Naive thymus-derived CD8-positive, alpha-beta T cell (primary cell): ENCODE measurements around the gene FOXP2. TPM values are rescaled to one million over a fixed set of nuclear protein-coding genes. Genes with fewer than 3 reads are reported as not detected.
"Not testable (repeated sequence)": the region's sequence is repeated elsewhere in the genome, so short reads cannot be mapped to it uniquely, and the experiment has no call there.

Experiments
- ATAC-seq, 2 donors: fragments of 150-1000 bp; cut with Tn5 transposase in 1 of 2; sonication (Bioruptor Pico), chemical (Tn5 transposase) in 1 of 2; 1 replicate in 1 of 2; 2 replicates in 1 of 2; pipeline ENCODE4 v1.10.0; 2021; ENCODE audit warnings: mild to moderate bottlenecking in 2 of 2, moderate library complexity in 2 of 2
- POLR2A ChIA-PET: fragments of 350-600 bp; sonication (Branson Sonifier 250); formaldehyde crosslinking; loops from one replicate; lab custom pipeline; 2021; ENCODE audit warnings: antibody characterized with exemption; lab: Charles Lee
- DNase-seq, 10 donors: peaks; one replicate each; pipeline versions ENCODE4 v3.0.0 to v3.0.0-alpha.2; 2020 to 2022
- H3K27ac Mint-ChIP-seq, 10 donors: one replicate each; pipeline ENCODE4 v1.8.0; 2020 to 2022; ENCODE audit warnings: mild to moderate bottlenecking in 10 of 10, mixed read lengths in 10 of 10, moderate library complexity in 4 of 10, inconsistent platforms in 1 of 10
- H3K27me3 Mint-ChIP-seq, 5 donors: one replicate each; pipeline ENCODE4 v1.8.0; 2021 to 2022; ENCODE audit warnings: mixed read lengths in 5 of 5
- H3K36me3 Mint-ChIP-seq, 3 donors: one replicate each; pipeline ENCODE4 v1.8.0; 2020 to 2022; ENCODE audit warnings: mixed read lengths in 3 of 3, mild to moderate bottlenecking in 2 of 3, inconsistent platforms in 1 of 3
- H3K4me1 Mint-ChIP-seq, 4 donors: one replicate each; pipeline ENCODE4 v1.8.0; 2021 to 2022; ENCODE audit warnings: mixed read lengths in 4 of 4
- H3K4me3 Mint-ChIP-seq, 10 donors: one replicate each; pipeline ENCODE4 v1.8.0; 2020 to 2022; ENCODE audit warnings: mild to moderate bottlenecking in 10 of 10, mixed read lengths in 10 of 10, moderate library complexity in 6 of 10, inconsistent platforms in 1 of 10
- H3K9me3 Mint-ChIP-seq, 9 donors: one replicate each; pipeline ENCODE4 v1.8.0; 2020 to 2022; ENCODE audit warnings: mixed read lengths in 9 of 9, mild to moderate bottlenecking in 3 of 9, inconsistent platforms in 1 of 9, moderate library complexity in 1 of 9
- polyA plus RNA-seq, 3 donors: library from polyadenylated mRNA; unstranded; fragments of 300-500 nt; fragmentation: Illumina TruSeq; gene quantifications; one replicate each; pipeline ENCODE4 v1.2.3, GENCODE V29; 2021
- total RNA-seq, 8 experiments: library from RNA in 2 of 8; stranded (reverse) in 2 of 8; gene quantifications; one replicate each; pipeline ENCODE4 v1.2.3 and lab custom pipeline; 2021 to 2026

Gene FOXP2
- total and polyA plus RNA-seq, 5 experiments from 2014 or later: not detected

GRCh38 chr7:114531326-114531725 is 116.7 kb downstream of the FOXP2 start:
- POLR2A ChIA-PET: no interaction called here
- H3K4me3 Mint-ChIP-seq: no peak overlapping the region

GRCh38 chr7:114533131-114533530 is 118.5 kb downstream of the FOXP2 start:
- Mint-ChIP-seq H3K9me3 (peaks cover 0 to 3% (median 0%) of the 10 kb centered on the region in 9 donors), H3K27me3 (peaks cover 0 to 2% (median 0%) of the 10 kb centered on the region in 5 donors), H3K36me3 (no peaks in the 10 kb centered on the region), H3K27ac (no peak overlapping the region), H3K4me3 (no peak overlapping the region), H3K4me1 (no peaks in the 10 kb centered on the region)
- no peak for ATAC-seq
- POLR2A ChIA-PET: no interaction called here
- DNase-seq: no peak

More at GRCh38 chr7:114531326-114531725, 116.7 kb downstream of the FOXP2 start:
- no peaks in the 10 kb centered on the region for H3K36me3 Mint-ChIP-seq
- peaks cover 0 to 6% (median 0%) of the 10 kb centered on the region in 9 donors for H3K9me3 Mint-ChIP-seq
- no peak overlapping the region for H3K27ac Mint-ChIP-seq
- H3K4me1 Mint-ChIP-seq: no peaks in the 10 kb centered on the region
- peaks cover 0 to 2% (median 0%) of the 10 kb centered on the region in 5 donors for H3K27me3 Mint-ChIP-seq
- ATAC-seq (no peak), DNase-seq (no peak)

DNA sequence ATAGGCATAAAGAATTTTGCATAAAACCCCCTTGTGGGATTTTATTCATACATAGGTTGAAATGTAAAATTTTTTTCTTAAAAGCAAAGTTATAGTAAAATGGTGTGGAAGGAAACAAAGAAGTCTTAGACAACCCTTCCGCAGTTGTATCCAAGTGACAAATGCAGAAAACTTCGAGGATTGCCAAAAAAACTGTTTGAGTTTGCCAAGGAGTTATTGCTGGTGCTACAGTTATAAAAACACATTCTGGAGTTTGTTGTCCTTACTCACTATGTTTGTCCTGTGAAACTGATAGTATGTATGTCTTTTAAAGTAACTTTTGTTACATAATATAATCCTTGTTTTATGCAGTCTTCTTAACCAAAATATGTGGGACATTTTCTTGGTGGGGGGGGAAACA is 120.3 kb downstream of the FOXP2 start:
- Mint-ChIP-seq H3K27ac (no peak overlapping the region), H3K27me3 (peaks cover 0 to 1% (median 0%) of the 10 kb centered on the region in 5 donors), H3K4me1 (no peaks in the 10 kb centered on the region), H3K9me3 (peaks cover 0 to 3% (median 0%) of the 10 kb centered on the region in 9 donors), H3K36me3 (no peaks in the 10 kb centered on the region), H3K4me3 (no peak overlapping the region)
- ATAC-seq: no peak
- POLR2A ChIA-PET: no interaction called here
- DNase-seq: no peak

DNA sequence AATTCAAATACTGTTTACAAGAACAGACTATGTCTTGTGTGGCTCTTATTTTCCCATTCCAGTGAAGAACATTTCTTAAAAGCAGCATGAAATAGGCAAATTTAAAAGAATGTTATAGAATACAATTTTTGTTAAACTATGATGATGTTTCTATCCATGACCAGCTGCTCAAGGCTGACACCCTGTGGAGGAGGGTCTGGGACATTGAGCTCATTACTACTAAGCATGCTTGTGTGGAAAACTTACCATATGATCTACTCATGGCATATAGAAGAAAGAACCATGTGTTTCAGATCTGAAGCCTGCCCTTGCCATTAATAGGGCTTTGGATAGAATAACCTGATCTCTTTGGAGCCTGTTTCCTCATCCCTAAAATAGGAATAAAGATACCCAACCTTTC is 125.0 kb downstream of the FOXP2 start:
- Mint-ChIP-seq H3K27me3 (no peaks in the 10 kb centered on the region), H3K4me1 (no peaks in the 10 kb centered on the region), H3K4me3 (no peak overlapping the region), H3K27ac (no peak overlapping the region), H3K9me3 (peaks cover 0 to 12% (median 0%) of the 10 kb centered on the region in 9 donors), H3K36me3 (no peaks in the 10 kb centered on the region)
- DNase-seq (no peak), ATAC-seq (no peak)
- POLR2A ChIA-PET: no interaction called here

GRCh38 chr7:114540291-114540690 is 125.7 kb downstream of the FOXP2 start:
- H3K4me3 Mint-ChIP-seq: no peak overlapping the region
- ATAC-seq (no peak), DNase-seq (no peak)
- H3K27me3 Mint-ChIP-seq: no peaks in the 10 kb centered on the region
- H3K36me3 Mint-ChIP-seq: no peaks in the 10 kb centered on the region
- POLR2A ChIA-PET: no interaction called here
- no peak overlapping the region for H3K27ac Mint-ChIP-seq
- H3K9me3 Mint-ChIP-seq: peaks cover 0 to 12% (median 0%) of the 10 kb centered on the region in 9 donors
- no peaks in the 10 kb centered on the region for H3K4me1 Mint-ChIP-seq

GRCh38 chr7:114547346-114547745 is 132.7 kb downstream of the FOXP2 start:
- POLR2A ChIA-PET, H3K36me3 Mint-ChIP-seq, H3K27ac Mint-ChIP-seq, DNase-seq, H3K27me3 Mint-ChIP-seq, ATAC-seq, H3K9me3 Mint-ChIP-seq, H3K4me1 Mint-ChIP-seq, H3K4me3 Mint-ChIP-seq: not testable (repeated sequence)

DNA sequence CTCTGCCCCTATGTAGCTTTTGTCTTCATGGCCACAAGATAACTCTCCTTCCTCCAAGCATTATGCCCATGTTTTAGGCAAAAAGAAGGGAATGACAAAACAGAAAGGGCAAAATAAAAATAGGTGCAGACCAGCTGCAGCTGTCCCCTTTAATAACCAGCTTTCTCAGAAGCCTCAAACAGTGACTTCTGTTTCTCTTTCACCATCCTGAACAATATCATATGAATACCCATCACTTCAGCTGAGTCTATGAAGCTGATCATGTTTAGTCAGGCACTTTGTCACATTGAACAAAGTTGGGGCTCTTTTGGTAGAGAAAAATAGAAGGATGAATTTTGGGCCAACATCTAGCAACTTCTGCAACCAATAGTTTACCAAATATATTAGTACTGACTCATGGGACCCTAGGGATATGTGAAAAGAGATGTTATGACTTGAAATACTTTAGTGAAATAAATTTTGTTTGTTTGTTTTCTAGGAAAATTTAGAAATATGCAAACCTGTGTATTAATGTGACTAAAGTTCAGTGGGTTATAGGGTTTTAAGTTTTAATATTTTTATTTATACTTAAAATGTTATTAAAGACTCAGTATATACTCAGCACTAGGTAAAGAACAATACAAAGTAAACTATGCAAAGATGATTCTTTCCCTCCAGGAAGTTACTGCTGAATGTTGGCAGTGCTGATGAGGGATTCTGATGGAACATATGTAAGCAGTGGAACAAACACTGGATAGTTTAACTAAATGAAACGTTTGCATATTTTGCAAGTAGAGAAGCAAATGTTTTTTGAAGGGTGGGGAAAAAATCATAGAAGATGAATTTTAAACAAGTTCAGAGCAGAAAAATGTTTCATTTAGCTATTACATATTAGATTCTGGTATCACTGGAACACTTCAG is 133.7 kb downstream of the FOXP2 start:
- H3K27ac Mint-ChIP-seq: no peak overlapping the region
- H3K4me3 Mint-ChIP-seq: no peak overlapping the region
- H3K36me3 Mint-ChIP-seq: no peaks in the 10 kb centered on the region
- ATAC-seq (no peak), DNase-seq (no peak)
- H3K4me1 Mint-ChIP-seq: no peaks in the 10 kb centered on the region
- peaks cover 0 to 3% (median 0%) of the 10 kb centered on the region in 5 donors for H3K27me3 Mint-ChIP-seq
- POLR2A ChIA-PET: no interaction called here
- H3K9me3 Mint-ChIP-seq: peaks cover 0 to 4% (median 0%) of the 10 kb centered on the region in 9 donors

- DNase-seq: no peak
- Mint-ChIP-seq H3K36me3 (no peaks in the 10 kb centered on the region), H3K9me3 (peaks cover 0 to 4% (median 0%) of the 10 kb centered on the region in 9 donors), H3K4me1 (no peaks in the 10 kb centered on the region), H3K4me3 (no peak overlapping the region), H3K27ac (no peak overlapping the region), H3K27me3 (peaks cover 0 to 3% (median 0%) of the 10 kb centered on the region in 5 donors)
- POLR2A ChIA-PET: no interaction called here
- no peak for ATAC-seq
These were observed 140.3 kb downstream of the FOXP2 start for GRCh38 chr7:114554781-114555537.

- DNase-seq: no peak
- POLR2A ChIA-PET: no interaction called here
- peaks cover 0 to 3% (median 0%) of the 10 kb centered on the region in 9 donors for H3K9me3 Mint-ChIP-seq
- H3K27me3 Mint-ChIP-seq: no peaks in the 10 kb centered on the region
- no peaks in the 10 kb centered on the region for H3K4me1 Mint-ChIP-seq
- no peaks in the 10 kb centered on the region for H3K36me3 Mint-ChIP-seq
- ATAC-seq: no peak
- H3K4me3 Mint-ChIP-seq: no peak overlapping the region
- no peak overlapping the region for H3K27ac Mint-ChIP-seq
These were observed 152.8 kb downstream of the FOXP2 start for GRCh38 chr7:114567416-114567815.

DNA sequence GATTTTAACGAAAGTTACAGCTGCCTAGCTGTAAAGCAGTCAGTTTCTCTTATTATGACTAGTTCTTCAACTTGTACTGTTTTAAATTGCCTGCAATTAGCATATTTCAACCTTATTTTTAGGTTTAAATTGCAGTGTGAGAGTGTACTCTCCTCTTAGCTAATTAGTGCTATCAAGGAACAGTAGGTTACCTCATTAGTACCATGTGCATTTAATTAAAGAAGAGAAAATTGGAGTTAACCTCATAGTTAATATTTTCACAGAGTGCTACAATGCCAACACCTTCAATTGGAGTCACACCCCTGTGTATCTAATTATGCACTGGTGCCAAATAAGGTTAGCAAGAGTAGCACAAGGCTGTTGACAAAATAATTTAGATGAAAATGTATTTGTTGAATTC is 154.6 kb downstream of the FOXP2 start:
- no peak for ATAC-seq
- no peak overlapping the region for H3K4me3 Mint-ChIP-seq
- POLR2A ChIA-PET: no interaction called here
- peaks cover 0 to 3% (median 0%) of the 10 kb centered on the region in 9 donors for H3K9me3 Mint-ChIP-seq
- no peaks in the 10 kb centered on the region for H3K4me1 Mint-ChIP-seq
- H3K36me3 Mint-ChIP-seq: no peaks in the 10 kb centered on the region
- no peak for DNase-seq
- H3K27ac Mint-ChIP-seq: no peak overlapping the region
- no peaks in the 10 kb centered on the region for H3K27me3 Mint-ChIP-seq

GRCh38 chr7:114574384-114574783 is 159.8 kb downstream of the FOXP2 start:
- Mint-ChIP-seq H3K4me1 (no peaks in the 10 kb centered on the region), H3K27me3 (no peaks in the 10 kb centered on the region), H3K4me3 (no peak overlapping the region), H3K36me3 (no peaks in the 10 kb centered on the region), H3K27ac (no peak overlapping the region), H3K9me3 (peaks cover 0 to 4% (median 0%) of the 10 kb centered on the region in 9 donors)
- POLR2A ChIA-PET: no interaction called here
- ATAC-seq: no peak
- DNase-seq: no peak

DNA sequence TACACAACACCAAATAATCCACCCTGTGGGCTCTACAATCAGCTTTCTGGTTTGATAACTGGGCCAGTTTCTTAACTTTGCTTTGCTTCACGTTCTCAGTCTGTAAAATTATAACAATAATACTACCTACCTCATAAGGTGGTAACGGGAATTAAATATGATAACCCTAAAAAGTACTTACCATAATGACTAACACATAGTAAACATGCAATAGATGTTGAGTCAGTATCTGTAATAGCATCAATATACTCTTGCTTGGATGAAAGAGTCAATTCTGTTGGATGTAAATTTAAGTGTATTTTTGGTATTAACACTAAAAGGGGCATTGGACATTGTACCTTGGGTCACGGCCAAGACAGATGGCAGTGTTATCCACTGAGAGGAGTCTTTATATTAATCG is 160.5 kb downstream of the FOXP2 start:
- Mint-ChIP-seq H3K27ac (no peak overlapping the region), H3K4me3 (no peak overlapping the region), H3K36me3 (no peaks in the 10 kb centered on the region), H3K27me3 (no peaks in the 10 kb centered on the region), H3K4me1 (no peaks in the 10 kb centered on the region), H3K9me3 (peaks cover 0 to 4% (median 0%) of the 10 kb centered on the region in 9 donors)
- POLR2A ChIA-PET: no interaction called here
- ATAC-seq: no peak
- no peak for DNase-seq

DNA sequence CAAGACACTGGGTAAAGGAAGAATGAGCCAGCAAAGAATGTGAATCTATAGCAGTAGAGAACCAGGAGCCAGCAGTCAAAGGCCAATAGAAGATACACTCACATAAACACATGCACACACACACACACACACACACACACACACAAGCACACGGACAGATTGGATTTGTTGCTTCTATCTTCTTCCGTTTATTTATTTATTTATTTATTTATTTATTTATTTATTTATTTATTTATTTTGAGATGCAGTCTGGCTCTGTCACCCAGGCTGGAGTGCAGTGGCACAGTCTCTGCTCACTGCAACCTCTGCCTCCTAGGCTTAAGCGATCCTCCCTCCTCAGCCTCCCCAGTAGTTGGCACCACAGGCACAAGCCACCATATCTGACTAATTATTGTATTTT is 166.3 kb downstream of the FOXP2 start:
- H3K36me3 Mint-ChIP-seq, H3K4me1 Mint-ChIP-seq, H3K27ac Mint-ChIP-seq, POLR2A ChIA-PET, ATAC-seq, H3K9me3 Mint-ChIP-seq, H3K27me3 Mint-ChIP-seq, H3K4me3 Mint-ChIP-seq, DNase-seq: not testable (repeated sequence)
